GM21529 (cell line): Measurements from ENCODE around the gene MAB21L4.

Source experiments
- ATAC-seq: cut with Tn5 transposase; IDR thresholded peaks from one replicate; pipeline ENCODE4 v1.9.1; 2021; ENCODE audit not compliant: unreplicated experiment

MAB21L4 gene

DNA sequence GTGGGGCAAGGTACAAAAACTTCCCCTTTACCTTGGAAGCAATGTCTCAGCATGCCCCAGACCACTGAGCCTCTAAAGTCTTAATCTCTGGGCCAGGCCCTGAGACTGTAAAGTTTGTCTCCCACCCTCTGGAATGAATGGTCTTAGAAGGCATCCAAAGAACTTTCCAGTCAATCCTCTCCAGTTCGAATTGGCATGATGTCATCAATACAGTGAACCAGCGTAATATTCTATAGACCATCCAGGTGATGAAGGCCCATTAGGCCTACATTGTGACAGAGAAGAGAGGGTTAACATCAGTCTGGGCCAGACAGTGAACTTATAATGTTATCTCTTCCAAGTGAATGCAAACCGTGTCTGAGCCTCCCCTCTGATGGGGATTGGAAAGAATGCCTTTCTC is 11.2 kb downstream of the MAB21L4 start:
- no peak for ATAC-seq

DNA sequence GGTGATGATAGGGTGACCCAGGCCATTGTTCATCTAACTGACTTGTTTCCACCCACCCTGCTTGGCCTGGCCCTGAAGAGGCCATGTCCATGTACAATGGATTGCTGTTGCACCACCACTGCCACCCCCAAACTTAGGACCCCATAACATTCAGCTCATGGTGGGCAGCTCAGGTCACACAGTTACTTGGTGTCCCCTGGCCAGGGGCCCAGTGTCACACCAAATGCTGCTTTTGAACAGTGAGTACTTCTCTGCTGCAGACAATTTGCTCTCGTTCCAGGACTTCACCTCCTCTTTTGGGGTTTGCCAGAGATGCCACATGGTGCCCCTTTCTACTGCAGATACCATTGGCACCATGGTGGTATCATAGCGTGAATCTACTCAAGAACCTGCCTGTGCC is 11.7 kb downstream of the MAB21L4 start:
- ATAC-seq = no peak

DNA sequence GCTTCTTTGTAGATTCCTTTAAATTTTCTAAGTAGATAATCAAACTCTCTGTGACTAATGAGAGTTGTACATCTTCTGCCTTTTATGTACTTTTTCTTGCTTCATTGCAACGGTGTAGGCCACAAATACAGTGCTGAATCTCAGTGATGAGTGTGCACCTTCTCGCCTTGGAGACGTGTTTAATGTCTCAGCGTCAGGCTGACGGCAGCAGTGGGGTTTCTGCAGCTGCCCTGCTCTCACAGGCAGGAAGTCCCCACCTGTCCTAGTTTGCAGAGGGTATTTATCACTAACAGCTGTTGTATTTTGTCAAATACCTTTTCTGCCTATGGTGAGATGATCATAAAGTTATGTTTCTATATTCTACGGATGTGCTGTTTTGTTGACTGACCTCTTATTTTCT is 14.0 kb downstream of the MAB21L4 start:
- ATAC-seq = no peak

DNA sequence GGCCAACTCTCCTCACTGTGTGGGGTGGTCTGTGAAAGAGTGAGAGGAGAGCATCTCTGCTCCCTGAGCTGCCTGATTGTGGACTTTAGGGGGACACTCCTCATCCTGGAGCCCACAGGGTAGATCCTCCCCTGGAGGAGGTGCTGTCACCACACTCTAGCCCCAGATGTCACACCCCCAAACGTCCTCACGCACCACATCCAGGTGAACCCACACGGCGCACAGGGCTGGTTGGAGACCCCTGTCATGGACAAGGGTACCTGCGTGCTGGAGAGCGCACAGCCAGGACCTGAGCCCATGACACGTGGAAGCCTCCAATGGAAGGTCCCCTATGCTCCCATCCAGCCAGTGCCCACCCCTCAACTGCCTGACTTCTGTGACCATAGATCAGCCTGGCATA is 16.9 kb downstream of the MAB21L4 start:
- no peak for ATAC-seq

DNA sequence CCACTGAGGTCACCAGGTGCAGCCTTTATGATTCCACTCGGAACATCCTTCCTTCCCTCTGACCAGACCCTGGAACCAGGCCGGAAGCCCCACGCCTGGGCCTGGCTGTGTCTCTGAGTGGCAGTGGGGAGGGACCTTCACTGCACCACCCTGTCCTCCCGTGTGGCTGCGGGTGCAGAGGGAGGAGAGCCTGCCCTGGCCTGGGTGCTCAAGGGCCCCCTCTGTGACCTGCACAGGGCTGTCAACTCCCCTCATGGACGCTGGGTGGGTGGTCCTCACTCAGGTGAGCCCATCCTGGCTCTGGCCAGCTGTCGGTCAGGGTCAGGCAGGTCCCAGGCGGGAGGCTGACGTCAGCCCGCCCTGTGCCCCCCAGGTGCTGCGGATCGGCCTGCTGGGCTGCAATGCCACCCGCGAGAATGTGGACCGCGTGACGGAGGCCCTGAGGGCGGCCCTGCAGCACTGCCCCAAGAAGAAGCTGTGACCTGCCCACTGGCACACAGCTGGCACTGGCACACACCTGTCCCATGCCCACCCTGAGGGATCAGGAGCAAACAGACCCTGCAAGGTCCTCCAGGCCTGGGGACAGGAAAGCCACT is 17.5 kb downstream of the MAB21L4 start:
- no peak for ATAC-seq

DNA sequence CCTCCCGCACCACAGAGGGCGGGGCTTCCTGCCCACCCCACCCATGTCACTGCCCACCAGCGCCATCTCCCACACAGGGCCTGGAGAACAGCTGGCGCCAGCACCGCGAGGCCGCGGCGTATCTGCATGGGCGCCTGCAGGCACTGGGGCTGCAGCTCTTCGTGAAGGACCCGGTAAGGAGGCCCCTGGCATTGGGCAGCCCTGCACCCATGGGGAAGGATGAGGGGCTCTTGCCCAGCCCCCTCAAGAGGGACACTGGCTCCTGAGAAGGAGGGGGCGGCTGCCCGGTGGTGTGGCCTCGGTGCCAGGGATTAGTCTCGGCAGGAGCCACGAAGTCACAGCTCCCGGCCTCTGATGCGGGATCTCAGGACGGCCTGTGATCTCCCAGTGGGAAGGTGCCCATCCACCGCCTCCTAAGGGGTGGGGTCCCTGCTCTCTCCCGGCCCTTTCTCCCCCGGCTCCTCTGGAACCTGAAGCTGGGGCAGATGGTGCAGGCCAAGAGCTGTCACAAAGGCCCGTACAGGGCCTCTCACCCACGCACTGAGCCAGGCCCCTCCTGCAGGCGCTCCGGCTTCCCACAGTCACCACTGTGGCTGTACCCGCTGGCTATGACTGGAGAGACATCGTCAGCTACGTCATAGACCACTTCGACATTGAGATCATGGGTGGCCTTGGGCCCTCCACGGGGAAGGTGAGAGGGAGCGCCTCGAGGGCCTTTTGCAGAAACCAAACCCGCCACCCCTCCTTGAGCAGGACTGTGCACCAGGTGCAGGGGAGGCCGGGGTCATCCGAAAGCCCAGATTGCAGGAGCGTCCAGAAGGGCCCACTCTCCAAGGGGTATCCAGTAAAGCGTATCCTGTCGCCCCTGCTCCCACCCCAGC is 18.3 kb downstream of the MAB21L4 start:
- no peak for ATAC-seq

DNA sequence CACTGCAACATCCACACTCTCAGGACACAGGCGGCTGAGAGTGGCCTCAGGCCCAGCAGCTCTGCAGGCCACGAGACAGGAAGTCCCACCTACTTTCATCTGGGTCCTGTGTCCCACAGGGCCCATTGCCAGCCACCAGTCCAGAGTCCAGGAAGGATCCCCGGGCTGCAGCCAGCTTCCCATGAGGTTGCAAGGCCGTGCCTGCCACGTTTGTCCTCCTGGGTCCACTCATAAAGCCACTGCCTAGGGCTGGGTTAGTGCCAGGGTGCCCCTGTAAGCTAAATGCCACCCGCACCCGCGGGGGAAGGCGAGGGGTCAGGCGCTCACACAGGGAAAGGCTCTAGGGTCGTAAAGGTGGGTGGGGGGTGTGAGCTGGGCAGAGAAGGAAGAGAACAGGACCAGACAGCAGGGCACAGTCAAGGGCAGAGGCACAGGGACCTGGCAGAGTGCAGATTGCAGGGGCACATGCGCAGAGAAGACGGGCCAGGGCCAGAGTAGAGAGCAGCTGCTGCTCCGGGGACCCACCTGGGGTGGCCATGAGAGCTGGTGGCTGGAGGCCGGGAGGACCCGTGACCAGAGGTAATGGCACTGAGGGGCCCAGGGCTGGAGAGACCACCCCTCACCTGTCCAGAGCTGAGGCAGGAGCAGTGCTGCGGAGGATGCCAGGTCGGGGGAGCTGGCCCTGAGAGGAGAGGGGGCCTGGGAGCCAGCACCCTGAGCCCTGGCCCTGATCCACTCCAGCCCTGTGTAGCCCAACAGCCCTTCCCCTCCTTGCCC is 19.3 kb downstream of the MAB21L4 start:
- no peak for ATAC-seq

DNA sequence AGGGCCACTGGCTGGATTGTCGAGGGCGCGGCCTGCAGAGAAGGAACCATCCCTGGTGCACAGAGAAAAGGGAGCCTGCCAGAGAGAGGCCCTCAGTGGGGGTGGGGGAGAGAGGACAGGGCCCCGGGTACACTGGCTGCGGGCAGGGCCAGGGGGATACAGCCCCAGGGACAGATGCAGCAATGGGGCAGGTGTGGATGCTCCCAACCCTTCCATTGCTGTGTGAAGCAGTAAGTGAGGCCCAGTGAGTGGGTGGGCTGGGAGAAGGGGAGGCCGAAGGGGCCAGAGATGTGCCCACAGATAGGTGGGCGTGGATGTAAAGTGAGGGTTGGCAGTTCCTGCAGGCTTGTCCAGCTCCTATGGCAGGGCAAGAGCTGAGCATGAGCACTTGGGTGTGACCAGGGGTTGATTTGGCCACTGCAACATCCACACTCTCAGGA is 19.9 kb downstream of the MAB21L4 start:
- no peak for ATAC-seq

DNA sequence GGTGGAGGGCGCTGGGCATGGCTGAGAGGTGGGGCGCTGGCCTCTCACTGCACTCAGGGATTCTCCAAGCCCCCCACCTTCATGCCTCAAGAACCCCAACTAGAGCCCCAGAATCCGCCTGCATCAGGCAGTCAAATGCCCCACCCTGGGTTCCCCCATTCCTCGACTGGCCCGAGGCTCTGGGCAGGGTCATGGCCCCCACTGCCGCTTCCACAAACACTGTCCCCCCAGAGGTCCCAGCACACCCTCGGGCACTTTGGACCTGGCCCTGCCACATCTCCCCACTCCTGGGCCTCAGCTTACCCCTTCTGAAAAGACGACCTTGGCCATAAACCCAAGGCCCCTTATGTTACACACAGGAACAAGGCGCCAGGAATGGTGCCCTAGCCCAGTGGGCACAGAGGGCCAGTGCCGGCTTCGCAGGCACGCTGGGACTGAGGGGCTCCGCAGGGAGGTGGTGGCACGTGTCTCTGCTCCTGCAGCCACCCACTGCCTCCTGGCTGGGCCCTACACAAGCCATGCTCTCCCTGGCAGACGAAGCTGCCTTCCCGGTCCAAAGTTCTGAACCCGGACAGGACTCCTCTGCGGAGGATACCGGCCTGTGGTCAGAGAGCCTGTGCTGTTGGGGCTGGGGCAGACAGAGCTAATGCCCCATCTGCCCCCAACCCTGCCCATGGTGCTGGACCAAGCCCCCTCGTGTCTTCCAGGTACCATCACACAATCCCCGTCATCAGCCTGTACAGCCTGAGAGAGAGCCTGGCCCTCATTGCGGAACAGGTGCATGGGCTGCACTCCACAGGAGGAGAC is 20.5 kb downstream of the MAB21L4 start:
- ATAC-seq = no peak

DNA sequence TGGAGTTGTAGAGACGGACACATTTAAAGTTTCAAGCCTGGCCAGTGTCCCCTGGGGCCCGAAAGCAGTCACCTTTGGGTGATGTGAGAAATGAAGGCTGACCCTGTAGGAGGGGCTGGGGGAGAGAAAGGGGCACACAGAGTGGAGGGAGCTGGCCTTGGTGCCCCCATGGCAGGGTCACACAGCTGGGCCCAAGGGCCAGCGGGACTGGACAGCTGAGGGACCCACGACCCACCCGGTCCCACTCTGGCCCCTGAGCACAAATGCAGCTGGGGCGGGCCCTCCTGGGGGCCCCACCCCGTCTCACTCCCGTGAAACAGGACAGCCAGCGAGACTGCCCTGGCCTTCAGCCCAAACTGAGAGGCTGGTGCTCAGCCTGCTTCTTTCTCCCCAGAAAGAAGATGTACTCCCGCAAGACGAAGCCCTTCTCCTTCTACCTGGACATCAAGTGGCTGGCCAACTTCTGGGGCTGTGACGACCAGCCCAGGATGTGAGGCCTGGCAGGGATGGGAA is 21.2 kb downstream of the MAB21L4 start:
- no peak for ATAC-seq

DNA sequence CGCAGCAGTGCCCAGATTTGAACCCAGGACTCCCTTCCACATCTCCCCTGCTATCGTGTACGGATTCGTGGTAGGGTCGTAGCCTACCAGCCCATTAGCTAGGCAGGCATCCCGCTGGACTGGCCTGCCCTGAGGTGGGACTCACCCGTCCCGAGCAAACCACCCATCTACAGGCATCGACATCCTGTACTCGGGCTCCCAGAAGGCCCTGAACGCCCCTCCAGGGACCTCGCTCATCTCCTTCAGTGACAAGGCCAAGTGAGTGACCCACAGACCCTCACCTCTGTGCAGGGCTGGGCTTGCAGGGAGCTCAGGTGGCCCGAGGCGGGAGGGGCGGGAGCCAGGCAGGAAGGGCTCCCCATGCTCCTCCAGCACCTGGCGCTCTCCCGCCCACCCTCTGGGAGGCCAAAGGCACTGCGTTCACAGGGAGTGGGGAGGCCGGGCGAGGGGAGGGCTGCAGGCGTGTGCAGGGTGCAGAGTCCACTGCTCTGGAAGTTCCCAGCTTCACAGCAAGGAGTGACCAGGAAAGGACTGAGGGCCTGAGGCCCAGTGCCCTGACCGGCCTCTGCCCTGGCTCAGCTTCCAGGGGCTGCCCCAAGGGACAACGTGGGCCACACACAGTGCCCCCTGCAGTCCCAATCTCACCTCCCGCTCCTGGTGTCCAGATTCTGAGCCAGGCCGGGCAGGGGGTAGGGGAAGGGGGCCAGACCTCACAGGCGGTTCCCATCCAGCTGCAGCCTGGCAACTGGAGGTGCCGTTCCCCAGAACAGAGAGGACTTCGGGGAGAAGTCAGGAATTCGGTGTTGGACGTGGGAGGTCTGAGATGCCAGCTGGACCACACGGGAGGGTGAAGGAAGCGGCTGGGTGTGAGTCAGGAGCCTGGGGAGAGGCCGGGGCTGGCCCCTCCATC is 21.9 kb downstream of the MAB21L4 start:
- no peak for ATAC-seq

DNA sequence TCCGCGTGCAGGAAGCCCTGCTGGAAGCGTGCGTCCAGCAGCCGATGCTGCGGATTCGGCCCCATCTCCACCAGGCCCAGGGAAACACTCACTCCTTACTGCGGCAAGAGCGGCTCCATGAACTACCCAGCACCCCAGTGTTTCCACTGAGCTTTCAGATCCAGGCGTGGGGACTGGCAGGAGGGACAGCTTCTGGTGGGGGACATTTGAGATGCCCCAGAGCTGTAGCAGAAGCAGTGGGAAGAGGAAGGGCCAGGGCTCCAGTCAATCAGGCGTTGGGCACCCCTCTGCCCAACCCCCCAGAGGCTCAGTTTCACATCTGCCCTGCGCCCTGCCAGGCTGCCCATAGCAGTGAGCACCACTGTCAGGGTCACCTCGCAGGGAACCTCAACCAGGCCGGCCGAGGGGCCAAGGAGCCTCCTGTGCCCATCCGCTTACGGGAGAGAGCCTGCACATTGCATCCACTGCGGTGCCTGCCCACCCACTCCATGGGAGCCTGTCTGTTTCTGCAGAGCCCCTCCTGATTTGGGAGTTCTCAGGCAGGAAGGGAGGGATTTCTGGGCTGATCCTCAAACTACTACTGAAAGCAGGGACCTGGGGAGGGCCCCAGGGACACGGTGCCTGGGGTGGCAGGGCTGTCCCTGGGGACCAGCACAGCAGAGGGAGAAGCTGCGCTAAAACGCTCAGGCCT is 22.7 kb downstream of the MAB21L4 start:
- ATAC-seq = no peak

DNA sequence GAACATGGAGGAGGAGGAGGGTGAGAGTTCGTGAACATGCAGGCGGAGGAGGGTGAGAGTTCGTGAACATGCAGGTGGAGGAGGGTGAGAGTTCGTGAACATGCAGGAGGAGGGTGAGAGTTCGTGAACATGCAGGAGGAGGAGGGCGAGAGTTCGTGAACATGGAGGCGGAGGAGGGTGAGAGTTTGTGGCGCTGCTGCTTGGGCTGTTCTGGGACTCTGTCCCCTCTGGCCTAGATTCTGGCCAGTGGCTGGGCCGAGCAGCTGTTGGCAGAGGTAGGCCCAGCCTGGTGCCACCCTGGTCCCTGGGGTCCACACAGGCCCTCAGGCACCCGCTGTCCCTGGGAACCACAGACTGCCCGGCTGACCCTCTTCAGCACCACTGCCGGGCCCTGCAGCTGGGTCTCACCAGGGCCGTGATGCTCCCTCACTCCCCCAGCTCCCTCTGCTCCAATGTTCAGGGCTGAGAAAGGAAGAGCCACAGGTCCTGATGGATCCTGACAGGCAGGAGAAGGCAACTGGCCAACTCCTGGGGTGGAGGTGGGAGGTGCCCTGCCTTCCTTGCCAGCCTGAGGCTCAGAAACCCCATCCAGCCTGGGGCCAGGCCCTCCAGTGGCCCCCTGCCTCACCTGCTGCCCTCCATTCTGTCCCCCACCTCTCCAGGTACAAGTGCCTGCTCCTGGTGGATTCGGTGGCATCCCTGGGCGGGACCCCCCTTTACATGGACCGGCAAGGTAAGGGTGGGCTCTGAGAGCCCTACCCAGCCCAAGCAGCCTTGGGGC is 23.4 kb downstream of the MAB21L4 start:
- no peak for ATAC-seq

DNA sequence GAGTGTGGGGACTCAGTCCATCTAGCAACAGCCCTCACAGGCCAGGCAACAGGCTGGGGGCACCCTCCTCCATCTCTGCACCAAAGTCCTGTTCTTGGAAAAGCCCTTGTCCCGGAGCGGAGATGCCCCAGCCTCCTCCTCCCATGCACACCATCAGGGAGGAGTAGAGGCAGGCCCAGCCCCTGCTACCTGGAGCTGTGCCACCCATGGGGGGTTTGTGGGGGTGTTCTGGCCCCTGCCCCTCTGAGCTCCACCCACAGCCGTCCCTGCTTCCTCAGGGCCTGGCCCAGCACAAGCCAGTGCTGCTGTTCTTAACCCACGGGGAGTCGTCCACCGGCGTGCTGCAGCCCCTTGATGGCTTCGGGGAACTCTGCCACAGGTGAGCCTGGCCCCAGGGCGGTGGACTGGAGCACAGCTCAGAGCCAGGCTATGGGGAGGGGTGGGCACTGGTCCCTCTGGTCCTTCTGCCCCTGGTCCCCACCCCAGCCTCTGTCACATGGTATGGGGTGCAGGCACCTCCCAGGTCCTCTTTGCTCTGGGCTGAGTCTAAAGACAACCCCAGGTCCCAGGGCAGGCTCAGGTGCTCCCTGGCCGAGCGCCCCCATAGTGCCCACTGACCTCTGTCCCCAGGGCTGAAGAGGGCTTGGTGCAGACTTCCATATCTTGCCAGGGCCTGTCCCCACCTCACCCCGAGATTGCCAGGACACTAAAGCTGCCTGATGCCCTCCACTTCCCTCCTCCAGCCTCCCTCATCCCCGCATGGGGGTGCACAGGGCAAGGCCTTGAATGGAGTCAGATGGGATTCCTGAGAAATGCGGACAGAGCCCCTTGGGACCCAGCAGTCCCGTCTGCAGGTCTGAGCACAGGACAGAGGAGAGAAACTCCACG is 24.6 kb downstream of the MAB21L4 start:
- no peak for ATAC-seq

DNA sequence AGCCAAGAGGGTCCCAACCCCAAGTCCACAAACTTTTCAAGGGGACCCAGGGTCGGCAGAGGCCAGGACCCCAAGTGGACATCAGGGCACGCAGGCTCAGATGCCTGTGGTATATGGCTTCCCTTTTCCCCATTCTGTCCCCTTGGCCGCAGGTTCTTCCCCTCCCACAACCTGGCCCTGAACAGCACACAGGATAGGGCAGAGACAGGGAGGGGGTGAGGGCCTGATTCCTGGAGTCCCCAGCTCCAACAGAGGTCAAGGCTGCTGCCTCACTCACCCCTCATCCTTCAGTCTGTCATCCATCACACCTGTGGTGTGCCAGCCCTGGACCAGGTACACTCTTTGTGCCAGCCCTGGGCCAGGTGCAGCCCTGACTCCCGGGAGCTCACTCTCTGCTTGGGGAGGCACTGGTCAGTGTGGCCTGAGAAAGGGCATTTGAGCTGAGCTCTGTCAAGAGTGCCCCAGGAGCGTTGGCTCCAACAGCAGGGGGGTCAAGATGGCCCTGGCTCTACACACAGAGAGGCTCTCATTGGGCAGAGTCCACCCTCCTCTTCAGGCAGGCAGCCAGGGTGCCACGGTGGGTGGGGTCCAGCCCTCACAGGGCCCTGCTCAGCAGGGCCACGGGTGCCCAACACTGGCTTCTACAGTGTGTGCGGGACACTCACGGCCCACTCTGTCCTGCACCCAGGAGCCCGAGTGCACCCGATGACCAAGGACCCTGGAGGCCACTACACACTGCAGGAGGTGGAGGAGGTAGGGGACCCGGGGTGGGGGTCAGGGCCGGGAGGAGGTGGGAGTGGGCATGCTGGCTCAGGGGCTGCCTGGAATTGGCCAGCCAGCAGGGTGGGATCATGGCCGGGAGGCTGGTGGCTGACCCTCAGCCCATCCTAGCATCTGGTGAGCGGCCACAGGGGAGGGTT is 25.7 kb downstream of the MAB21L4 start:
- no peak for ATAC-seq
